A204.1 (cell line): ENCODE measurements around the gene EPHA1.

Experiments used
- FAIRE-seq: peaks from 2 replicates; lab custom pipeline; 2012; peaks lifted over from hg19 to GRCh38; lab: Jason Lieb, UNC

EPHA1 gene

DNA sequence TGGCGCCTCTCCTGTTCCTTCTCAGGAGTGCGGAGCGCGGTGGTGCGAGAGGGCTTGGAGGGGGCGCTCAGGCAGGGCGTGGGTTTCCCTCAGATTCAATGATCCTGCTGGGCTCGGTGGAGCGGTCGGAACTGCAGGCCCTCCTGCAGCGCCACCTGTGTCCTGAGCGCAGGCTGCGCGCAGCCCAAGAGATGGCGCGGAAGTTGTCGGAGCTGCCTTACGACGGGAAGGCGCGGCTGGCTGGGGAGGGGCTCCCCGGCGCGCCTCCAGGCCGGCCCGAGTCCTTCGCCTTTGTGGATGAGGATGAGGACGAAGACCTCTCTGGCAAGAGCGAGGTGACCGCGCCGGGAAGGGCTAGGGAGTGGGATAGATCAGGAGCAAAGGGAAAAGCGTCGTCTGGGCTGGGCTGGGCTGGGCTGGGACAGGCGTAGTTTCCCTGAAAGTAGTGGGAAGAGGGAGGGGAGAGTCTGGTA, 63.2 kb downstream of the EPHA1 start:
- no peak for FAIRE-seq

DNA sequence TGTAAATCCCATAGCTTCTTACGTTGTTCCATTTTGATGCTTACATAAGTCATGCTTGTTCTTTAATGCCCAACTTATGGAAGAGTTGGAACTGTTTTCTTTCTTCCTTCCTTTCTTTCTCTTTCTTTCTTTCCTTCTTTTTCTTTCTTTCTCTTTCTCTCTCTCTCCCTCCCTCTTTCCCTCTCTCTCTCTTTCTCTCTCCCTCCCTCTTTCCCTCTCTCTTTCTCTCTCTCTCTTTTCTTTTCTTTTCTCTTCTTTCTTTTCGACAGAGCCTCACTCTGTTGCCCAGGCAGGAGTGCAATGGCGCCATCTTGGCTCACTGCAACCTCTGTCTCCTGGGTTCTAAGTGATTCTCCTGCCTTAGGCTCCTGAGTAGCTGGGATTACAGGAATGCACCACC, 65.1 kb downstream of the EPHA1 start:
- FAIRE-seq = no peak

DNA sequence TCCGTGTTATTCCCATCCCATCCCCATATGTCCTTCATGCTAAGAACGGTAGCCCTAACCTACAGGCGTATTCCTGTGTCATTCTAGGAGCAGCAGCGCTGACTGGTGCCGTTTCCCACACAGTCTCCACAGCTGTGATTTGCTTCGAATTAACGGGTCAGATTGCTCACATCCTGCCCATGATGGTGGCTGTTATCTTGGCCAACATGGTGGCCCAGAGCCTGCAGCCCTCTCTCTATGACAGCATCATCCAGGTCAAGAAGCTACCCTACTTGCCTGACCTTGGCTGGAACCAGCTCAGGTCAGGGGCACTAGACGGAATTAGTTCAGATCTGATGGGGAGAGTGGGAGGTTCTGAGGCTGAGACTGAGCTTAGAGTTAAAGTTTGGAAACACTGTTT, 66.8 kb downstream of the EPHA1 start:
- FAIRE-seq = no peak
